H1 (cell line): ENCODE results near the gene CEMIP2. TPM values are rescaled to one million over a fixed set of nuclear protein-coding genes. Genes with fewer than 3 reads are reported as not detected.

ENCODE experiments used
- CTCF ChIA-PET: fragments of 300-600 bp; sonication (Branson Sonifier 250); formaldehyde crosslinking; loops from one replicate; lab custom pipeline; 2021; ENCODE audit not compliant: partially characterized antibody; lab: Charles Lee
- POLR2A ChIA-PET: fragments of 300-600 bp; sonication (Branson Sonifier 250); formaldehyde crosslinking; loops from one replicate; lab custom pipeline; 2021; ENCODE audit warnings: inconsistent platforms; ENCODE audit not compliant: partially characterized antibody; lab: Charles Lee
- DNase-seq, 2 experiments: peaks; one replicate each; pipeline versions ENCODE4 v3.0.0 to v3.0.0-alpha.2; 2010 to 2022; ENCODE audit warnings: low spot score in 2 of 2, low read depth in 1 of 2, mixed read lengths in 1 of 2
- FAIRE-seq: peaks from 2 replicates; lab custom pipeline; 2011; peaks lifted over from hg19 to GRCh38; lab: Jason Lieb, UNC
- H2AFZ ChIP-seq: 2 replicates; pipeline ENCODE4 v1.8.1; 2012; ENCODE audit warnings: low read length, inconsistent platforms
- H2AK5ac ChIP-seq: 2 replicates; pipeline ENCODE4 v1.6.1; 2013; ENCODE audit warnings: low read depth, low read length
- H2BK120ac ChIP-seq: replicated peaks from 2 replicates; pipeline ENCODE3; 2013; ENCODE audit warnings: low read depth, low read length, inconsistent platforms
- H2BK12ac ChIP-seq: 2 replicates; pipeline ENCODE4 v1.6.1; 2013; ENCODE audit warnings: low read depth, low read length
- H2BK15ac ChIP-seq: 2 replicates; pipeline ENCODE4 v1.6.1; 2013; ENCODE audit warnings: low read length
- H2BK20ac ChIP-seq: 2 replicates; pipeline ENCODE4 v1.6.1; 2013; ENCODE audit warnings: low read length
- H2BK5ac ChIP-seq: 2 replicates; pipeline ENCODE4 v1.6.1; 2013; ENCODE audit warnings: low read depth, low read length
- H3K14ac ChIP-seq: 2 replicates; pipeline ENCODE4 v1.6.1; 2013; ENCODE audit warnings: inconsistent platforms; ENCODE audit not compliant: insufficient read length
- H3K18ac ChIP-seq: 2 replicates; pipeline ENCODE4 v1.6.1; 2013; ENCODE audit warnings: low read length; ENCODE audit errors: extremely low read depth
- H3K23ac ChIP-seq: 2 replicates; pipeline ENCODE4 v1.6.1; 2013; ENCODE audit warnings: inconsistent platforms; ENCODE audit not compliant: insufficient read length
- H3K23me2 ChIP-seq: 2 replicates; pipeline ENCODE4 v1.6.1; 2013; ENCODE audit warnings: low read depth, low read length
- H3K27ac ChIP-seq: 2 replicates; pipeline ENCODE4 v1.6.1; 2011; ENCODE audit warnings: low read depth, low read length, inconsistent platforms
- H3K27me3 ChIP-seq, 4 experiments: replicated peaks in 1 of 4; 1 replicate in 1 of 4; 2 replicates in 3 of 4; pipeline versions ENCODE4 v1.6.1 to v1.8.1; 2011 to 2013; ENCODE audit warnings: low read length in 3 of 4, mild to moderate bottlenecking in 3 of 4, inconsistent platforms in 2 of 4, mixed read lengths in 2 of 4, moderate library complexity in 1 of 4; ENCODE audit not compliant: control insufficient read depth in 3 of 4, insufficient read depth in 3 of 4; ENCODE audit errors: extremely low read depth in 1 of 4
- H3K36me3 ChIP-seq, 4 experiments: 2 replicates each; pipeline versions ENCODE4 v1.6.1 to v1.8.1; 2011 to 2013; ENCODE audit warnings: mild to moderate bottlenecking in 4 of 4, low read length in 3 of 4, moderate library complexity in 2 of 4, control low read depth in 1 of 4, inconsistent platforms in 1 of 4; ENCODE audit not compliant: insufficient read depth in 4 of 4, control insufficient read depth in 2 of 4
- H3K4ac ChIP-seq: replicated peaks from 2 replicates; pipeline ENCODE3; 2013; ENCODE audit warnings: low read length, low read depth, mixed read lengths, inconsistent platforms; ENCODE audit not compliant: insufficient read length
- H3K4me1 ChIP-seq, 4 experiments: replicated peaks in 1 of 4; 1 replicate in 1 of 4; 2 replicates in 3 of 4; pipeline versions ENCODE4 v1.6.1 to v1.8.1; 2011 to 2013; ENCODE audit warnings: low read length in 3 of 4, inconsistent platforms in 2 of 4, mixed read lengths in 1 of 4; ENCODE audit not compliant: insufficient read depth in 4 of 4, control insufficient read depth in 3 of 4
- H3K4me2 ChIP-seq, 2 experiments: 2 replicates each; pipeline versions ENCODE4 v1.6.1 to v1.8.1; 2011 to 2013; ENCODE audit warnings: low read depth in 2 of 2, low read length in 2 of 2, control low read depth in 1 of 2, inconsistent platforms in 1 of 2, mild to moderate bottlenecking in 1 of 2; ENCODE audit not compliant: insufficient read depth in 1 of 2
- H3K4me3 ChIP-seq, 4 experiments: fragments of 200-600, 300-600 bp in 1 of 4; sonication (generic), shearing (Covaris generic), sonication (Bioruptor Twin) in 1 of 4; 2 replicates each; pipeline versions ENCODE4 v1.5.1 to v1.8.1; 2011 to 2016; ENCODE audit warnings: low read length in 4 of 4, low read depth in 3 of 4, control low read depth in 2 of 4, inconsistent platforms in 2 of 4, mild to moderate bottlenecking in 2 of 4, mixed read lengths in 1 of 4, moderate library complexity in 1 of 4; ENCODE audit not compliant: insufficient read depth in 2 of 4; ENCODE audit errors: extremely low read depth in 1 of 4
- H3K56ac ChIP-seq: replicated peaks from 2 replicates; pipeline ENCODE3; 2013; ENCODE audit warnings: low read depth, mild to moderate bottlenecking, mixed read lengths, low read length, inconsistent platforms; ENCODE audit not compliant: insufficient read length
- H3K79me1 ChIP-seq: 2 replicates; pipeline ENCODE4 v1.6.1; 2013; ENCODE audit warnings: low read depth, low read length, control low read depth
- H3K79me2 ChIP-seq, 2 experiments: 2 replicates each; pipeline versions ENCODE4 v1.6.1 to v1.8.1; 2012 to 2013; ENCODE audit warnings: low read length in 2 of 2, mild to moderate bottlenecking in 2 of 2, inconsistent platforms in 1 of 2; ENCODE audit not compliant: insufficient read depth in 2 of 2, control insufficient read depth in 1 of 2
- H3K9ac ChIP-seq, 4 experiments: replicated peaks in 1 of 4; 1 replicate in 1 of 4; 2 replicates in 3 of 4; pipeline versions ENCODE4 v1.6.1 to v1.8.1; 2011 to 2013; ENCODE audit warnings: low read depth in 3 of 4, low read length in 3 of 4, control low read depth in 2 of 4, mild to moderate bottlenecking in 2 of 4, moderate library complexity in 2 of 4, inconsistent platforms in 1 of 4; ENCODE audit errors: extremely low read depth in 1 of 4
- H3K9me3 ChIP-seq, 2 experiments: 2 replicates each; pipeline versions ENCODE4 v1.6.1 to v1.8.1; 2012 to 2013; ENCODE audit warnings: mild to moderate bottlenecking in 2 of 2, moderate library complexity in 2 of 2, control low read depth in 1 of 2, inconsistent platforms in 1 of 2, low read depth in 1 of 2, low read length in 1 of 2, mixed read lengths in 1 of 2; ENCODE audit not compliant: insufficient read depth in 2 of 2
- H4K20me1 ChIP-seq, 2 experiments: replicated peaks in 1 of 2; 2 replicates each; pipeline versions ENCODE3 to v1.8.1; 2011 to 2013; ENCODE audit warnings: inconsistent platforms in 2 of 2, low read length in 2 of 2, mild to moderate bottlenecking in 1 of 2; ENCODE audit not compliant: insufficient read depth in 2 of 2, control insufficient read depth in 1 of 2
- H4K5ac ChIP-seq: 2 replicates; pipeline ENCODE4 v1.6.1; 2013; ENCODE audit warnings: low read length, low read depth, mixed read lengths, inconsistent platforms; ENCODE audit not compliant: insufficient read length
- H4K8ac ChIP-seq: 2 replicates; pipeline ENCODE4 v1.8.0; 2013; ENCODE audit warnings: mild to moderate bottlenecking, moderate library complexity, low read length, inconsistent platforms; ENCODE audit not compliant: insufficient read depth; ENCODE audit errors: extremely low read depth
- H4K91ac ChIP-seq: replicated peaks from 2 replicates; pipeline ENCODE3; 2013; ENCODE audit warnings: low read length, mixed read lengths, inconsistent platforms; ENCODE audit not compliant: insufficient read length
- BCL11A ChIP-seq, 2 experiments: IDR thresholded peaks; one replicate each; pipeline ENCODE4 v1.6.1; 2011; ENCODE audit warnings: low read depth in 2 of 2, low read length in 2 of 2, mild to moderate bottlenecking in 2 of 2
- CHD1 ChIP-seq: IDR thresholded peaks from 2 replicates; pipeline ENCODE4 v1.6.1; 2012; ENCODE audit warnings: low read depth, low read length, improper control_type of control experiment
- CREB1 ChIP-seq: IDR thresholded peaks from 2 replicates; pipeline ENCODE4 v1.6.1; 2012; ENCODE audit warnings: inconsistent platforms
- EGR1 ChIP-seq: IDR thresholded peaks from 2 replicates; pipeline ENCODE4 v1.6.1; 2011; ENCODE audit warnings: low read depth, low read length, borderline replicate concordance
- KDM4A ChIP-seq: IDR thresholded peaks from one replicate; pipeline ENCODE4 v1.7.1; 2012; ENCODE audit warnings: low read depth, mild to moderate bottlenecking, moderate library complexity, low read length, inconsistent platforms; ENCODE audit not compliant: severe bottlenecking
- NRF1 ChIP-seq: IDR thresholded peaks from 2 replicates; pipeline ENCODE4 v1.6.1; 2011; ENCODE audit warnings: mild to moderate bottlenecking, low read depth, low read length, improper control_type of control experiment
- PHF8 ChIP-seq: fragments of 200-600 bp; sonication (generic); conservative IDR thresholded peaks from 2 replicates; pipeline ENCODE4 v1.7.1; 2012; ENCODE audit warnings: low read depth, mild to moderate bottlenecking, inconsistent platforms, low read length, moderate library complexity
- RNF2 ChIP-seq: fragments of 200-900, 300-1000 bp; sonication (generic); IDR thresholded peaks from 2 replicates; pipeline ENCODE4 v1.7.1; 2016; ENCODE audit warnings: borderline replicate concordance, low read depth, mild to moderate bottlenecking, antibody characterized with exemption, low read length; ENCODE audit not compliant: poor library complexity, severe bottlenecking; ENCODE audit errors: missing control alignments
- RXRA ChIP-seq: IDR thresholded peaks from 2 replicates; pipeline ENCODE4 v1.6.1; 2011; ENCODE audit warnings: low read depth, mild to moderate bottlenecking, low read length, moderate library complexity; ENCODE audit not compliant: insufficient read depth
- SIN3A ChIP-seq, 2 experiments: IDR thresholded peaks in 1 of 2; conservative IDR thresholded peaks in 1 of 2; 2 replicates each; pipeline ENCODE4 v1.6.1; 2011 to 2012; ENCODE audit warnings: low read length in 2 of 2, improper control_type of control experiment in 1 of 2, low read depth in 1 of 2, mild to moderate bottlenecking in 1 of 2
- SP2 ChIP-seq: IDR thresholded peaks from 2 replicates; pipeline ENCODE4 v1.6.1; 2012; ENCODE audit warnings: mild to moderate bottlenecking, low read length, inconsistent platforms
- ZNF274 ChIP-seq: IDR thresholded peaks from 2 replicates; pipeline ENCODE4 v1.7.0; 2012; ENCODE audit warnings: low read length, borderline replicate concordance; ENCODE audit errors: extremely low read depth
- WGBS, 2 experiments: shearing (Covaris generic) in 1 of 2; methylation state at CpG; one replicate each; pipeline versions ENCODE4 v1.1.6 to v1.1.7; 2013 to 2015; ENCODE audit warnings: low lambda C conversion rate in 2 of 2, mixed read lengths in 2 of 2, inconsistent platforms in 1 of 2, low coverage in 1 of 2, missing lambda C conversion rate in 1 of 2; ENCODE audit not compliant: insufficient replicate concordance in 2 of 2, insufficient coverage in 1 of 2, insufficient read length in 1 of 2; ENCODE audit errors: extremely low coverage in 1 of 2, missing lambda C conversion rate in 1 of 2; 5-methylcytosine and 5-hydroxymethylcytosine counted together
- polyA plus RNA-seq, 7 experiments: library from polyadenylated mRNA; depleted of rRNA in 3 of 7; stranded (reverse) in 5 of 7; unstranded in 2 of 7; fragments of >200 nt in 5 of 7; fragments of 200-250 nt in 2 of 7; gene quantifications; 1 replicate in 5 of 7; 2 replicates in 1 of 7; 4 replicates in 1 of 7; pipeline versions ENCODE4 v1.2.1 to v1.2.3, GENCODE V29; 2011 to 2013; ENCODE audit warnings: missing spikeins in 2 of 7, mixed read lengths in 2 of 7
- total RNA-seq: library from RNA; stranded (reverse); fragmentation: NEBNext Ultra II Directional; extraction: Animal tissue kit (Norgen Biotek cat#: 25700); gene quantifications from 2 replicates; pipeline ENCODE4 v1.2.1, GENCODE V29; 2021

Gene CEMIP2
- total and polyA plus RNA-seq, 2 of the 8 experiments (the other 6 are each of a cell fraction or from before 2014, with no cell fraction given): 25.2 to 52.1 TPM

DNA sequence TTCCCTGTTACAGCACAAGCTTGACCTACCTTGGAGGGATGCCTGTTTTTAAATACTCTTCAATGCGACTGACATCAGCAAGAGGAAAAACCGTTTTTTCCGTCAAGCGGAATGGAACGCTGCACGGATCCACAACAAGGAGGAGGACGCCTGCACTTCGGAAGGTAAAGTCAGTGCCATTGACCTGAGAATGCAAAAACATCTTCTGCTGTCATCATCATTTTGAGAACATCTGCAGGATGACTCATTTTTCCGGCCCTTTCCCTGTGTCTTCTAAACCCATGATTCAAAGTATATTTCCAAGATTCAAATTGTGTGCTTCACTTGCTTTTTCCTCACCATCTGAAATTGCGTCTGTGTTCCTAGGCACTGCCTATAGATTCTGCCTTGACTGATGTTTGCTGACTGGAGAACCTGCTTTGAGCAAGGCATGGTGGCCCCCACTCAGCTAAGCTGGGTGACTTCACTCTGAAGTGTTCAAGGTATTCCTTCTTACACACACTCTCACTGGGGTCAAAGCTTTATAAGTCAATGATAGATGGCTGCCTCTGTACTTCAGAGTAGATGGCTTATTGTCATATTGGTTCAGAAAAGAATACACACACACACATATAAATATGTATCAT, 78.1 kb downstream of the CEMIP2 start:
- H3K4me3 ChIP-seq: no peak overlapping the region
- no peak overlapping the region for H4K5ac ChIP-seq
- no peak overlapping the region for H2BK12ac ChIP-seq
- ChIA-PET POLR2A (interaction anchor here (0.7 to 1.3 kb wide), 4 partner anchors 15 to 91 kb away, joined by 3 read pairs; no protein-coding TSS in a partner anchor), CTCF (interaction anchor here (0.6 to 2.6 kb wide), 5 partner anchors 11 to 108 kb away, joined by 3 to 11 read pairs (median 3); no protein-coding TSS in a partner anchor)
- H3K14ac ChIP-seq: no peak overlapping the region
- no peak overlapping the region for H3K4ac ChIP-seq
- H4K8ac ChIP-seq: no peak overlapping the region
- no peaks in the 10 kb centered on the region for H3K4me1 ChIP-seq
- H3K56ac ChIP-seq: no peak overlapping the region
- H3K79me2 ChIP-seq: no peaks in the 10 kb centered on the region
- H3K23ac ChIP-seq: no peak overlapping the region
- H3K9ac ChIP-seq: no peak overlapping the region
- peaks cover 4% of the 10 kb centered on the region; the same call in 1 of the 2 replicates for H3K79me1 ChIP-seq
- no peak overlapping the region for H2BK15ac ChIP-seq
- 92% methylated on average over 10 of the region's 10 CpGs; no CpG with 5 or more reads in 1 of the 2 experiments for WGBS, 2 experiments
- no peak overlapping the region for H3K4me2 ChIP-seq
- H3K9me3 ChIP-seq: no peaks in the 10 kb centered on the region
- H2BK20ac ChIP-seq: no peak overlapping the region
- H4K91ac ChIP-seq: no peak overlapping the region
- H4K20me1 ChIP-seq: peaks cover 0 to 4% of the 10 kb centered on the region in 2 experiments
- H3K27ac ChIP-seq: no peak overlapping the region
- H2AFZ ChIP-seq: no peak overlapping the region
- no peak overlapping the region for H2BK5ac ChIP-seq
- H3K36me3 ChIP-seq: peaks cover 8 to 67% (median 28%) of the 10 kb centered on the region in 4 experiments; a peak in 7 of 8 replicates
- no peak overlapping the region for H2BK120ac ChIP-seq
- DNase-seq (no peak), FAIRE-seq (no peak)
- TF ChIP-seq ZNF274: no peak
- TF ChIP-seq CREB1: no peak
- TF ChIP-seq KDM4A: no peak
- no peak for TF ChIP-seq EGR1
- TF ChIP-seq RXRA: no peak
- TF ChIP-seq SIN3A (conservative IDR thresholded peaks at IDR 0.05 in 1 of 2, IDR thresholded peaks at IDR 0.05 in 1 of 2; ENCODE audit: low read depth in 1 of 2, low read length in 2 of 2): no peak
- TF ChIP-seq NRF1: no peak
- TF ChIP-seq CHD1: no peak
- no peak for TF ChIP-seq SP2
- no peak for TF ChIP-seq BCL11A (IDR thresholded peaks at IDR 0.05; ENCODE audit: low read depth in 2 of 2, low read length in 2 of 2)
- no peak for TF ChIP-seq PHF8
- TF ChIP-seq RNF2: no peak
- no peaks in the 10 kb centered on the region for H3K27me3 ChIP-seq
- no peak overlapping the region for H2AK5ac ChIP-seq
- no peaks in the 10 kb centered on the region for H3K23me2 ChIP-seq
- H3K18ac ChIP-seq: no peak overlapping the region
